ENCODE data around the gene NFIA.

GRCh38 chr1:61480273-61480935 is 398.0 kb downstream of the NFIA start:
- TF ChIP-seq CTCF (conservative IDR thresholded peaks at IDR 0.05; ENCODE audit: low read depth, low read length), result no peak
- TF ChIP-seq EZH2 (IDR thresholded peaks at IDR 0.05; ENCODE audit: borderline replicate concordance, low read depth, low read length, poor library complexity, severe bottlenecking), result no peak
